Hepatocyte (in vitro differentiated cells): ENCODE measurements around the gene ETS2.

Experiments
- EZH2 ChIP-seq: fragments of 200-600 bp; sonication (generic); IDR thresholded peaks from 2 replicates; pipeline ENCODE4 v1.6.1; 2016; ENCODE audit warnings: antibody characterized with exemption, mild to moderate bottlenecking, borderline replicate concordance
- TF ChIP-seq, protein P1 (sequence below): fragments of 200-600 bp; sonication (generic); IDR thresholded peaks from 2 replicates; pipeline ENCODE4 v1.5.1; 2016; ENCODE audit warnings: antibody characterized with exemption, mild to moderate bottlenecking; ENCODE audit not compliant: poor library complexity

DNA sequence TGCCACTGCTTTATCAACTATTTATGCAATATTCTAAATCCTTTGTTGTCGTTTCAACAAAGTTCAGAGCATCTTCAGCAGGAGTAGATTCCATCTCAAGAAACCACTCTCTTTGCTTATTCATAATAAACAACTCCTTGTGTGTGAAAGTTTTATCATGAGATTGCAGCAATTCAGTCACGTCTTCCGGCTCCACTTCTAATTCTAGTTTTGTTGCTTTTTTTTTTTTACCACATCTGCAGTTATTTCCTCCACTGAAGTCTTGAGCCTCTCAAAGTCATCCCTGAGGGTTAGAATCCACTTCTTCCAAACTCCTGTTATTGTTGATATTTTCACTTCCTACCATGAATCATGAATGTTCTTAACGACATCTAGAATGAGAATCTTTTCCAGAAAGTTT is 14.8 kb upstream of the ETS2 start:
- TF ChIP-seq, protein P1, sequence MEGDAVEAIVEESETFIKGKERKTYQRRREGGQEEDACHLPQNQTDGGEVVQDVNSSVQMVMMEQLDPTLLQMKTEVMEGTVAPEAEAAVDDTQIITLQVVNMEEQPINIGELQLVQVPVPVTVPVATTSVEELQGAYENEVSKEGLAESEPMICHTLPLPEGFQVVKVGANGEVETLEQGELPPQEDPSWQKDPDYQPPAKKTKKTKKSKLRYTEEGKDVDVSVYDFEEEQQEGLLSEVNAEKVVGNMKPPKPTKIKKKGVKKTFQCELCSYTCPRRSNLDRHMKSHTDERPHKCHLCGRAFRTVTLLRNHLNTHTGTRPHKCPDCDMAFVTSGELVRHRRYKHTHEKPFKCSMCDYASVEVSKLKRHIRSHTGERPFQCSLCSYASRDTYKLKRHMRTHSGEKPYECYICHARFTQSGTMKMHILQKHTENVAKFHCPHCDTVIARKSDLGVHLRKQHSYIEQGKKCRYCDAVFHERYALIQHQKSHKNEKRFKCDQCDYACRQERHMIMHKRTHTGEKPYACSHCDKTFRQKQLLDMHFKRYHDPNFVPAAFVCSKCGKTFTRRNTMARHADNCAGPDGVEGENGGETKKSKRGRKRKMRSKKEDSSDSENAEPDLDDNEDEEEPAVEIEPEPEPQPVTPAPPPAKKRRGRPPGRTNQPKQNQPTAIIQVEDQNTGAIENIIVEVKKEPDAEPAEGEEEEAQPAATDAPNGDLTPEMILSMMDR, result no peak
- TF ChIP-seq EZH2, result no peak
